Peyer's patch (tissue), 4 donors: ENCODE results near the gene SESN3.

ENCODE experiments used
- POLR2A ChIP-seq, 2 donors: fragments of 450-650 bp; IDR thresholded peaks; one replicate each; pipeline ENCODE4 v1.5.1; 2017; ENCODE audit warnings: antibody characterized with exemption in 2 of 2, mild to moderate bottlenecking in 2 of 2, moderate library complexity in 2 of 2
- TF ChIP-seq, protein P1 (sequence below), 6 experiments: fragments of 450-650 bp in 4 of 6; fragments of 200-600 bp in 2 of 6; sonication (generic) in 1 of 6; IDR thresholded peaks; one replicate each; pipeline ENCODE4 v1.5.1; 2017 to 2019; ENCODE audit warnings: antibody characterized with exemption in 6 of 6, mild to moderate bottlenecking in 3 of 6, moderate library complexity in 1 of 6

- no peak for TF ChIP-seq POLR2A (IDR thresholded peaks at IDR 0.05)
- TF ChIP-seq, protein P1, sequence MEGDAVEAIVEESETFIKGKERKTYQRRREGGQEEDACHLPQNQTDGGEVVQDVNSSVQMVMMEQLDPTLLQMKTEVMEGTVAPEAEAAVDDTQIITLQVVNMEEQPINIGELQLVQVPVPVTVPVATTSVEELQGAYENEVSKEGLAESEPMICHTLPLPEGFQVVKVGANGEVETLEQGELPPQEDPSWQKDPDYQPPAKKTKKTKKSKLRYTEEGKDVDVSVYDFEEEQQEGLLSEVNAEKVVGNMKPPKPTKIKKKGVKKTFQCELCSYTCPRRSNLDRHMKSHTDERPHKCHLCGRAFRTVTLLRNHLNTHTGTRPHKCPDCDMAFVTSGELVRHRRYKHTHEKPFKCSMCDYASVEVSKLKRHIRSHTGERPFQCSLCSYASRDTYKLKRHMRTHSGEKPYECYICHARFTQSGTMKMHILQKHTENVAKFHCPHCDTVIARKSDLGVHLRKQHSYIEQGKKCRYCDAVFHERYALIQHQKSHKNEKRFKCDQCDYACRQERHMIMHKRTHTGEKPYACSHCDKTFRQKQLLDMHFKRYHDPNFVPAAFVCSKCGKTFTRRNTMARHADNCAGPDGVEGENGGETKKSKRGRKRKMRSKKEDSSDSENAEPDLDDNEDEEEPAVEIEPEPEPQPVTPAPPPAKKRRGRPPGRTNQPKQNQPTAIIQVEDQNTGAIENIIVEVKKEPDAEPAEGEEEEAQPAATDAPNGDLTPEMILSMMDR (IDR thresholded peaks at IDR 0.05) = no peak
Observed at GRCh38 chr11:95247883-95248282, 16.9 kb upstream of the SESN3 start.
